ENCODE measurements around the gene CACNA2D2.

Gene CACNA2D2

GRCh38 chr3:50354850-50355249 lies 148.6 kb downstream of the CACNA2D2 start:
- no peak for TF ChIP-seq CTCF (IDR thresholded peaks at IDR 0.05; ENCODE audit: insufficient read depth, low read length, poor library complexity, severe bottlenecking)
- no peak for TF ChIP-seq EZH2phosphoT487 (conservative IDR thresholded peaks at IDR 0.05; ENCODE audit: low read length)
- Histone ChIP-seq H2AFZ (ENCODE audit: low read depth, low read length, severe bottlenecking) (no peak overlapping the region), H3K9me3 (ENCODE audit: insufficient read depth, low read length) (no peaks in the 10 kb centered on the region), H3K4me2 (ENCODE audit: low read depth, low read length, poor library complexity, severe bottlenecking) (no peak overlapping the region), H3K79me2 (ENCODE audit: insufficient read depth, low read length) (peaks cover 40% of the 10 kb centered on the region), H4K20me1 (ENCODE audit: low read depth, low read length) (no peaks in the 10 kb centered on the region), H3K9me2 (replicated peaks; ENCODE audit: insufficient read depth, low read length) (no peaks in the 10 kb centered on the region), H3K9ac (ENCODE audit: low read length) (no peak overlapping the region), H3K27ac (ENCODE audit: low read depth, low read length) (no peak overlapping the region), H3K36me3 (ENCODE audit: low read length) (no peaks in the 10 kb centered on the region), H3K27me3 (ENCODE audit: low read length) (no peaks in the 10 kb centered on the region), H3K4me3 (ENCODE audit: insufficient read depth, low read length, poor library complexity, severe bottlenecking) (no peak overlapping the region), H3F3A (ENCODE audit: insufficient read depth) (no peaks in the 10 kb centered on the region; the same call in 1 of the 2 replicates)

DNA sequence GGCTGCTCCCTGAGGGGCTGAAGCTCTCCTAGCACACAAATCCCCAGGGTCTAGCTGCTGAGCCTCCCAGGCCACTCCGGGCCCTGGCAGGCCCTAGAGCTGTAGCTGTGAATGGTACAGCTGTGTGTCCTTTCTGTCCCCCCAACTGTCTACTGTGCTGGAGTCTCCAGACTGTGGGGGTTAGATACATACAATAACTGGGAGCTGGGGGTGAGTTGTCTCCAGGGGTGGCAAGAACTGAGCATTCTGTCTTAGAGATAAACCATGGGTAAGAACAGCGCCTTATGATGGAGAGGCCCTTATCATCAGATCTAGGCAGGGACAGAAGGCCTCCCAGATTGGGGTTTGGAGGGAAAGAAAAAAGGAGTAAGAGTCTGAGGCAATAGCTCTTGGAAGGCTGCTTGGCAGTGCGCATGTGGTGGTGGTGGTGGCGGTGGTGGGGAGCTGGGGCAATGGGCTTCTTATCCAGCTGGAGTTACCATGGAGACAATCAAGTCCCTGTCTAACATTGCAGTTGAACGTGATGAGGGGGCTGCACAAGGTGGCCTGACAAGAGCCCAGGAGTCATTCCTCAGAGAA lies 149.2 kb downstream of the CACNA2D2 start:
- no peaks in the 10 kb centered on the region for H3K9me3 ChIP-seq (ENCODE audit: insufficient read depth, low read length)
- peaks cover 45% of the 10 kb centered on the region for H3K79me2 ChIP-seq (ENCODE audit: insufficient read depth, low read length)
- H3K4me3 ChIP-seq (ENCODE audit: insufficient read depth, low read length, poor library complexity, severe bottlenecking) = no peak overlapping the region
- no peak overlapping the region for H3K4me2 ChIP-seq (ENCODE audit: low read depth, low read length, poor library complexity, severe bottlenecking)
- no peaks in the 10 kb centered on the region for H3K9me2 ChIP-seq (replicated peaks; ENCODE audit: insufficient read depth, low read length)
- no peak overlapping the region for H3K9ac ChIP-seq (ENCODE audit: low read length)
- no peak overlapping the region for H3K27ac ChIP-seq (ENCODE audit: low read depth, low read length)
- H3F3A ChIP-seq (ENCODE audit: insufficient read depth) = no peaks in the 10 kb centered on the region; the same call in 1 of the 2 replicates
- no peaks in the 10 kb centered on the region for H4K20me1 ChIP-seq (ENCODE audit: low read depth, low read length)
- H3K27me3 ChIP-seq (ENCODE audit: low read length) = no peaks in the 10 kb centered on the region
- no peak overlapping the region for H2AFZ ChIP-seq (ENCODE audit: low read depth, low read length, severe bottlenecking)
- no peak for TF ChIP-seq CTCF (IDR thresholded peaks at IDR 0.05; ENCODE audit: insufficient read depth, low read length, poor library complexity, severe bottlenecking)
- no peak for TF ChIP-seq EZH2phosphoT487 (conservative IDR thresholded peaks at IDR 0.05; ENCODE audit: low read length)
- H3K36me3 ChIP-seq (ENCODE audit: low read length) = no peaks in the 10 kb centered on the region

DNA sequence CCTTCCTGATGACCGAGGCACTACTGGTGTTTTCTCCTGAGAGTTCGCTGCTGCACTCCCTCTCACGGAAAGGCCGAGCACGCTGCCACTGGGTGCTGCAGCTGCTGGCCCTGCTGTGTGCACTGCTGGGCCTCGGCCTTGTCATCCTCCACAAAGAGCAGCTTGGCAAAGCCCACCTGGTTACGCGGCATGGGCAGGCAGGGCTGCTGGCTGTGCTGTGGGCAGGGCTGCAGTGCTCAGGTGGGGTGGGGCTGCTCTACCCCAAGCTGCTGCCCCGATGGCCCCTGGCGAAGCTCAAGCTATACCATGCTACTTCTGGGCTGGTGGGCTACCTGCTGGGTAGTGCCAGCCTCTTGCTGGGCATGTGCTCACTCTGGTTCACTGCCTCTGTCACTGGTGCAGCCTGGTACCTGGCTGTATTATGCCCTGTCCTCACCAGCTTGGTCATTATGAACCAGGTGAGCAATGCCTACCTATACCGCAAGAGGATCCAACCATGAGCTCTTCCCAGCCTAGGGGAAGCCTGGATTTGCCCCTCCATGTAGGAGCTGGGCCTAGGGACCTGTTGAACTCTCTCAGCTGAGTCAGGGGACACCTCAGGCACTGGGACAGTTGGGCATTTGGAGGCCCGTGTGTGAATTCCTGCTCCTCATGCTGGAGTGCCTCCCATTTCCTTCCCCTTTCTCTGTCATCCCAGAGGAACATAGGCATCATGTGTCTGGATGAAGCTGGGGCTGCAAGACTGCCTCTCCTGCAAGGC lies 150.0 kb downstream of the CACNA2D2 start:
- Histone ChIP-seq H3K9ac (ENCODE audit: low read length) (no peak overlapping the region), H3K27ac (ENCODE audit: low read depth, low read length) (no peak overlapping the region), H3K27me3 (ENCODE audit: low read length) (no peaks in the 10 kb centered on the region), H4K20me1 (ENCODE audit: low read depth, low read length) (no peaks in the 10 kb centered on the region), H3K36me3 (ENCODE audit: low read length) (no peaks in the 10 kb centered on the region), H3K9me3 (ENCODE audit: insufficient read depth, low read length) (no peaks in the 10 kb centered on the region), H3K4me2 (ENCODE audit: low read depth, low read length, poor library complexity, severe bottlenecking) (no peak overlapping the region), H3K79me2 (ENCODE audit: insufficient read depth, low read length) (peaks cover 37% of the 10 kb centered on the region), H3K4me3 (ENCODE audit: insufficient read depth, low read length, poor library complexity, severe bottlenecking) (no peak overlapping the region), H3F3A (ENCODE audit: insufficient read depth) (no peaks in the 10 kb centered on the region; the same call in 1 of the 2 replicates), H2AFZ (ENCODE audit: low read depth, low read length, severe bottlenecking) (no peak overlapping the region), H3K9me2 (replicated peaks; ENCODE audit: insufficient read depth, low read length) (no peaks in the 10 kb centered on the region)
- TF ChIP-seq EZH2phosphoT487 (conservative IDR thresholded peaks at IDR 0.05; ENCODE audit: low read length) = no peak
- no peak for TF ChIP-seq CTCF (IDR thresholded peaks at IDR 0.05; ENCODE audit: insufficient read depth, low read length, poor library complexity, severe bottlenecking)

All from SU-DHL-6 (cell line).